HCT116 (cell line): ENCODE results near the gene PCDH9. TPM values are rescaled to one million over a fixed set of nuclear protein-coding genes. Genes with fewer than 3 reads are reported as not detected.

Experiments
- ATAC-seq: fragments of 200-7000 bp; cut with Tn5 transposase; 2 replicates; pipeline ENCODE4 v1.9.1; 2020; ENCODE audit warnings: mild to moderate bottlenecking, moderate library complexity
- BruUV-seq: library from RNA; stranded (reverse); fragments of 400-500 nt; replicated peaks from 2 replicates; lab custom pipeline; 2021; lab: Mats Ljungman, UMichigan
- CTCF ChIA-PET: fragments of 300-600 bp; sonication (Branson Sonifier 250); formaldehyde crosslinking; loops from one replicate; lab custom pipeline; 2021; ENCODE audit warnings: antibody characterized with exemption; lab: Charles Lee
- POLR2A ChIA-PET: fragments of 300-600, 350-600 bp; sonication (Branson Sonifier 250); formaldehyde crosslinking; loops from one replicate; lab custom pipeline; 2021; ENCODE audit warnings: antibody characterized with exemption; lab: Charles Lee
- RAD21 ChIA-PET, 2 experiments: fragments of 300-600 bp; sonication (Branson Sonifier 250); formaldehyde crosslinking; loops; one replicate each; lab custom pipeline; 2023; ENCODE audit warnings: low total read pairs in 2 of 2; ENCODE audit not compliant: uncharacterized antibody in 2 of 2, unreplicated experiment in 2 of 2, low non-redundant PET in 1 of 2; lab: Charles Lee
- DNase-seq: peaks from one replicate; pipeline ENCODE4 v3.0.0-alpha.2; 2010; ENCODE audit warnings: low read depth, low spot score
- H2AFZ ChIP-seq: fragments of 200-600 bp; shearing (Covaris generic), sonication (generic); 2 replicates; pipeline ENCODE4 v1.6.1; 2017; ENCODE audit warnings: low read depth, mixed run types, mixed read lengths, antibody characterized with exemption, low read length; ENCODE audit not compliant: poor library complexity, severe bottlenecking
- H3K27ac ChIP-seq: 2 replicates; pipeline ENCODE4 v1.5.1; 2012; ENCODE audit warnings: low read depth, low read length
- H3K27me3 ChIP-seq: fragments of 200-600 bp; sonication (generic); 2 replicates; pipeline ENCODE4 v1.6.1; 2016; ENCODE audit warnings: mixed run types, low read length, mixed read lengths; ENCODE audit not compliant: insufficient read depth
- H3K36me3 ChIP-seq, 2 experiments: fragments of 200-500 bp in 1 of 2; fragments of 200-600 bp in 1 of 2; sonication (Bioruptor generic) in 1 of 2; sonication (generic) in 1 of 2; 2 replicates each; pipeline versions ENCODE4 v1.5.1 to v1.6.1; 2014 to 2016; ENCODE audit warnings: low read length in 2 of 2, inconsistent platforms in 1 of 2, mixed read lengths in 1 of 2, mixed run types in 1 of 2; ENCODE audit not compliant: insufficient read depth in 2 of 2, control insufficient read depth in 1 of 2
- H3K4me1 ChIP-seq, 2 experiments: fragments of 200-600 bp in 1 of 2; sonication (generic) in 1 of 2; 2 replicates each; pipeline versions ENCODE4 v1.5.1 to v1.6.1; 2012 to 2017; ENCODE audit warnings: low read length in 2 of 2, inconsistent platforms in 1 of 2, mild to moderate bottlenecking in 1 of 2, mixed read lengths in 1 of 2, mixed run types in 1 of 2, moderate library complexity in 1 of 2; ENCODE audit not compliant: insufficient read depth in 2 of 2, control insufficient read depth in 1 of 2
- H3K4me2 ChIP-seq: fragments of 200-600 bp; sonication (generic); 2 replicates; pipeline ENCODE4 v1.6.1; 2017; ENCODE audit warnings: mixed run types, low read length, mixed read lengths
- H3K4me3 ChIP-seq, 2 experiments: fragments of 200-600 bp in 1 of 2; sonication (generic) in 1 of 2; replicated peaks in 1 of 2; 2 replicates each; pipeline ENCODE4 v1.5.1; 2011 to 2016; ENCODE audit warnings: low read length in 2 of 2, control low read depth in 1 of 2, low read depth in 1 of 2, mild to moderate bottlenecking in 1 of 2, mixed read lengths in 1 of 2, mixed run types in 1 of 2
- H3K79me2 ChIP-seq: fragments of 200-600 bp; sonication (generic); 2 replicates; pipeline ENCODE4 v1.6.1; 2017; ENCODE audit warnings: mild to moderate bottlenecking, mixed run types, low read length, moderate library complexity, mixed read lengths; ENCODE audit not compliant: insufficient read depth
- H3K9ac ChIP-seq: fragments of 200-600 bp; sonication (generic); 2 replicates; pipeline ENCODE4 v1.6.1; 2016; ENCODE audit warnings: low read length, mixed read lengths
- H3K9me2 ChIP-seq: fragments of 200-600 bp; sonication (generic), shearing (Covaris generic); 2 replicates; pipeline ENCODE4 v1.6.1; 2017; ENCODE audit warnings: mixed run types, mild to moderate bottlenecking, moderate library complexity; ENCODE audit not compliant: insufficient read depth
- H3K9me3 ChIP-seq, 2 experiments: fragments of 200-500 bp in 1 of 2; fragments of 200-600 bp in 1 of 2; sonication (Bioruptor generic) in 1 of 2; sonication (generic) in 1 of 2; 2 replicates each; pipeline ENCODE4 v1.6.1; 2014 to 2017; ENCODE audit warnings: low read length in 2 of 2, mixed read lengths in 2 of 2, inconsistent platforms in 1 of 2, low read depth in 1 of 2, mild to moderate bottlenecking in 1 of 2, mixed run types in 1 of 2, moderate library complexity in 1 of 2; ENCODE audit not compliant: control insufficient read depth in 1 of 2, insufficient read depth in 1 of 2
- H4K20me1 ChIP-seq: fragments of 200-600 bp; sonication (generic), shearing (Covaris generic); 2 replicates; pipeline ENCODE4 v1.6.1; 2017; ENCODE audit warnings: mixed run types, mild to moderate bottlenecking, moderate library complexity; ENCODE audit not compliant: insufficient read depth
- CEBPB ChIP-seq: IDR thresholded peaks from 2 replicates; pipeline ENCODE4 v1.6.1; 2012; ENCODE audit warnings: low read depth
- EGR1 ChIP-seq: IDR thresholded peaks from 2 replicates; pipeline ENCODE4 v1.6.1; 2012; ENCODE audit warnings: low read depth
- ELF1 ChIP-seq: IDR thresholded peaks from 2 replicates; pipeline ENCODE4 v1.6.1; 2012; ENCODE audit warnings: low read depth, borderline replicate concordance
- EZH2 ChIP-seq: fragments of 200-600 bp; sonication (generic); IDR thresholded peaks from 2 replicates; pipeline ENCODE4 v1.6.1; 2017; ENCODE audit warnings: antibody characterized with exemption, mixed run types
- EZH2phosphoT487 ChIP-seq: fragments of 200-600 bp; IDR thresholded peaks from 2 replicates; pipeline ENCODE4 v1.6.1; 2018; ENCODE audit warnings: antibody characterized with exemption, borderline replicate concordance
- FOSL1 ChIP-seq: IDR thresholded peaks from 2 replicates; pipeline ENCODE4 v1.6.1; 2012; ENCODE audit warnings: low read depth
- JUND ChIP-seq: IDR thresholded peaks from 2 replicates; pipeline ENCODE4 v1.6.1; 2012
- POLR2A ChIP-seq: IDR thresholded peaks from 2 replicates; pipeline ENCODE4 v1.7.0; 2011; ENCODE audit warnings: borderline replicate concordance; ENCODE audit not compliant: insufficient read depth, insufficient read length; ENCODE audit errors: extremely low read depth
- POLR2AphosphoS5 ChIP-seq: IDR thresholded peaks from 2 replicates; pipeline ENCODE4 v1.6.1; 2011; ENCODE audit warnings: mild to moderate bottlenecking, low read depth, low read length, moderate library complexity
- RAD21 ChIP-seq: IDR thresholded peaks from 2 replicates; pipeline ENCODE4 v1.6.1; 2012; ENCODE audit warnings: low read depth, mild to moderate bottlenecking
- SIN3A ChIP-seq: IDR thresholded peaks from 2 replicates; pipeline ENCODE4 v1.6.1; 2012; ENCODE audit warnings: low read depth
- SP1 ChIP-seq: IDR thresholded peaks from 2 replicates; pipeline ENCODE4 v1.6.1; 2012; ENCODE audit warnings: low read depth
- SRF ChIP-seq: IDR thresholded peaks from 2 replicates; pipeline ENCODE4 v1.6.1; 2012; ENCODE audit warnings: low read depth
- TCF7L2 ChIP-seq: IDR thresholded peaks from 2 replicates; pipeline ENCODE4 v1.7.0; 2011; ENCODE audit warnings: borderline replicate concordance, inconsistent platforms; ENCODE audit not compliant: insufficient read depth, insufficient read length; ENCODE audit errors: extremely low read depth
- YY1 ChIP-seq: IDR thresholded peaks from 2 replicates; pipeline ENCODE4 v1.6.1; 2011; ENCODE audit warnings: low read length, low read depth, moderate library complexity, mild to moderate bottlenecking; ENCODE audit not compliant: insufficient replicate concordance; ENCODE audit errors: extremely low read depth
- ZFX ChIP-seq: fragments of 450-650 bp; IDR thresholded peaks from 2 replicates; pipeline ENCODE4 v1.6.1; 2017
- ZNF274 ChIP-seq: fragments of 200-500 bp; sonication (Bioruptor generic); IDR thresholded peaks from 2 replicates; pipeline ENCODE4 v1.6.1; 2014; ENCODE audit warnings: mild to moderate bottlenecking, low read depth, low read length, inconsistent platforms
- intact Hi-C: fragments of 100-400 bp; cut with micrococcal nuclease; formaldehyde crosslinking; loops from 2 replicates; pipeline ENCODE4 v1.10.0; 2022
- total RNA-seq: library from RNA; stranded (reverse); gene quantifications from one replicate; pipeline ENCODE4 v1.2.1, GENCODE V29; 2021; ENCODE audit not compliant: unreplicated experiment
- TF ChIP-seq, protein P1 (sequence below): IDR thresholded peaks from 2 replicates; pipeline ENCODE4 v1.6.1; 2012
- TF ChIP-seq, protein P2 (sequence below): IDR thresholded peaks from 2 replicates; pipeline ENCODE4 v1.6.1; 2012
- TF ChIP-seq, protein P3 (sequence below): IDR thresholded peaks from 2 replicates; pipeline ENCODE4 v1.6.1; 2012; ENCODE audit warnings: low read depth

Gene PCDH9
- total RNA-seq, 1 experiment from 2014 or later, result 0.02 TPM

DNA sequence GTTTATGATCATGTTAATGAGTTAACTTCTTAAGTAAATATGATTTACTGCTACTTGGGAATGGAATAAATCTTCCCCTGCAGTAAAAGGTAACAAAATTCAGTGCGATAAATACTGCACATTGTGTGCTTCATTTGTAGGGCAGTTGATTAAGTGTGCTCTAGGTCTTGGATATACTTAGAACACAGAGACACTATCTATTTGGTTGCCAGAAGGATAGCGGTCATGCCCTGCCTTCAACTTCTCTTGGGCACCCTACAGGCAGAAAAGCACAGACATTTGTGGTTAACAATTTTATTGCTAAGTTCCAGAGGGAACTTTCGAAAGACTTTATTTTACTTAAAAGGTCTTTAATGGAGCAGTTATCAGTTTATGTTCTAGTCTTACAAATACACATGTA is 605.8 kb downstream of the PCDH9 start:
- CTCF ChIA-PET, result no interaction called here
- no peaks in the 10 kb centered on the region; the same call in 1 of the 2 replicates for H3K9me2 ChIP-seq
- H3K36me3 ChIP-seq, result no peaks in the 10 kb centered on the region
- H3K4me2 ChIP-seq, result no peak overlapping the region
- H3K9me3 ChIP-seq, result no peaks in the 10 kb centered on the region
- TF ChIP-seq, protein P1, sequence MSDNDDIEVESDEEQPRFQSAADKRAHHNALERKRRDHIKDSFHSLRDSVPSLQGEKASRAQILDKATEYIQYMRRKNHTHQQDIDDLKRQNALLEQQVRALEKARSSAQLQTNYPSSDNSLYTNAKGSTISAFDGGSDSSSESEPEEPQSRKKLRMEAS, result no peak
- TF ChIP-seq YY1, result no peak
- TF ChIP-seq ZNF274, result no peak
- no peak for TF ChIP-seq SRF
- no peak for TF ChIP-seq CEBPB
- no peak for TF ChIP-seq EZH2phosphoT487
- TF ChIP-seq, protein P2, sequence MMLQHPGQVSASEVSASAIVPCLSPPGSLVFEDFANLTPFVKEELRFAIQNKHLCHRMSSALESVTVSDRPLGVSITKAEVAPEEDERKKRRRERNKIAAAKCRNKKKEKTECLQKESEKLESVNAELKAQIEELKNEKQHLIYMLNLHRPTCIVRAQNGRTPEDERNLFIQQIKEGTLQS, result no peak
- TF ChIP-seq SP1, result no peak
- no peak for TF ChIP-seq ELF1
- no peak for TF ChIP-seq TCF7L2
- TF ChIP-seq SIN3A, result no peak
- no peak for TF ChIP-seq POLR2AphosphoS5
- no peak for TF ChIP-seq POLR2A
- TF ChIP-seq FOSL1, result no peak
- no peak for TF ChIP-seq JUND
- TF ChIP-seq ZFX, result no peak
- TF ChIP-seq, protein P3, sequence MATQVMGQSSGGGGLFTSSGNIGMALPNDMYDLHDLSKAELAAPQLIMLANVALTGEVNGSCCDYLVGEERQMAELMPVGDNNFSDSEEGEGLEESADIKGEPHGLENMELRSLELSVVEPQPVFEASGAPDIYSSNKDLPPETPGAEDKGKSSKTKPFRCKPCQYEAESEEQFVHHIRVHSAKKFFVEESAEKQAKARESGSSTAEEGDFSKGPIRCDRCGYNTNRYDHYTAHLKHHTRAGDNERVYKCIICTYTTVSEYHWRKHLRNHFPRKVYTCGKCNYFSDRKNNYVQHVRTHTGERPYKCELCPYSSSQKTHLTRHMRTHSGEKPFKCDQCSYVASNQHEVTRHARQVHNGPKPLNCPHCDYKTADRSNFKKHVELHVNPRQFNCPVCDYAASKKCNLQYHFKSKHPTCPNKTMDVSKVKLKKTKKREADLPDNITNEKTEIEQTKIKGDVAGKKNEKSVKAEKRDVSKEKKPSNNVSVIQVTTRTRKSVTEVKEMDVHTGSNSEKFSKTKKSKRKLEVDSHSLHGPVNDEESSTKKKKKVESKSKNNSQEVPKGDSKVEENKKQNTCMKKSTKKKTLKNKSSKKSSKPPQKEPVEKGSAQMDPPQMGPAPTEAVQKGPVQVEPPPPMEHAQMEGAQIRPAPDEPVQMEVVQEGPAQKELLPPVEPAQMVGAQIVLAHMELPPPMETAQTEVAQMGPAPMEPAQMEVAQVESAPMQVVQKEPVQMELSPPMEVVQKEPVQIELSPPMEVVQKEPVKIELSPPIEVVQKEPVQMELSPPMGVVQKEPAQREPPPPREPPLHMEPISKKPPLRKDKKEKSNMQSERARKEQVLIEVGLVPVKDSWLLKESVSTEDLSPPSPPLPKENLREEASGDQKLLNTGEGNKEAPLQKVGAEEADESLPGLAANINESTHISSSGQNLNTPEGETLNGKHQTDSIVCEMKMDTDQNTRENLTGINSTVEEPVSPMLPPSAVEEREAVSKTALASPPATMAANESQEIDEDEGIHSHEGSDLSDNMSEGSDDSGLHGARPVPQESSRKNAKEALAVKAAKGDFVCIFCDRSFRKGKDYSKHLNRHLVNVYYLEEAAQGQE, result no peak
- TF ChIP-seq RAD21, result no peak
- TF ChIP-seq EZH2, result no peak
- no peak for TF ChIP-seq EGR1
- no peaks in the 10 kb centered on the region for H3K27me3 ChIP-seq
- H3K4me3 ChIP-seq, result no peak overlapping the region
- intact Hi-C loops, result no loop called here
- DNase-seq, result no peak
- peak overlapping the region; percentile 20 for H2AFZ ChIP-seq
- BruUV-seq, result no TSS peak
- RAD21 ChIA-PET, result no interaction called here
- H3K79me2 ChIP-seq, result no peaks in the 10 kb centered on the region
- no peak overlapping the region for H3K9ac ChIP-seq
- ATAC-seq, result no peak
- H3K27ac ChIP-seq, result no peak overlapping the region
- POLR2A ChIA-PET, result no interaction called here
- no peaks in the 10 kb centered on the region for H3K4me1 ChIP-seq
- H4K20me1 ChIP-seq, result no peaks in the 10 kb centered on the region
